ENCODE data around the gene CHRM4.
A peak's percentile ranks its signal among the peaks of the same experiment; 100 is the strongest.
"Not testable (repeated sequence)": the region's sequence is repeated elsewhere in the genome, so short reads cannot be mapped to it uniquely, and the experiment has no call there.

The CHRM4 gene

DNA sequence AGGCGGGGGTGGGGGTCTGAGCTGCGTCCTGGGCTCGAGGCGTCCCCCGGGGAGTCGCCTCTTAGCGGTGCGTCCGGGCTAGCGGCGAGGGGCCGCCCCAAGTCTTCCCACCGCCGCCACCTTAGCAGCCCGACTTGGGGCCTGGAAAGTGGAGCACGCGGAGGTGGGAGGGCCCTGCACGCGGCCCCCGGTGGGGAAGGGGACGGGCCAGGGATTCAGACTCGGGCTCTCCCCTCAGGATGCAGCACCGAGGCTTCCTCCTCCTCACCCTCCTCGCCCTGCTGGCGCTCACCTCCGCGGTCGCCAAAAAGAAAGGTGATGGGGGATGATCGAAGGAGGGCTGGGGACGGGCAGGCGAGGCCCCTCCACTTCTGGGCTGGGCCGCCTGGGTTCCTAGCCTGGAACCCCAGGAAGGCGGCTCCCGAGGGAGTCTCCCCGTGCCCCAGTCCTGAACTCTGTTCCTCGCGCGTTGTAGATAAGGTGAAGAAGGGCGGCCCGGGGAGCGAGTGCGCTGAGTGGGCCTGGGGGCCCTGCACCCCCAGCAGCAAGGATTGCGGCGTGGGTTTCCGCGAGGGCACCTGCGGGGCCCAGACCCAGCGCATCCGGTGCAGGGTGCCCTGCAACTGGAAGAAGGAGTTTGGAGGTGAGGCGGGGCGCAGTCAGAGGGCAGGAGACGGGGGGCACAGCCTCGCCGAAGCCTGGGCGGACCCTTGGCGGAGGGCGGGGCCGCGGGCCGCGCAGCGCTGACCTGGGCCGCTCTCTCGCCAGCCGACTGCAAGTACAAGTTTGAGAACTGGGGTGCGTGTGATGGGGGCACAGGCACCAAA lies 9.5 kb downstream of the CHRM4 start:
- DNase-seq (ENCODE audit: low spot score), result no peak

DNA sequence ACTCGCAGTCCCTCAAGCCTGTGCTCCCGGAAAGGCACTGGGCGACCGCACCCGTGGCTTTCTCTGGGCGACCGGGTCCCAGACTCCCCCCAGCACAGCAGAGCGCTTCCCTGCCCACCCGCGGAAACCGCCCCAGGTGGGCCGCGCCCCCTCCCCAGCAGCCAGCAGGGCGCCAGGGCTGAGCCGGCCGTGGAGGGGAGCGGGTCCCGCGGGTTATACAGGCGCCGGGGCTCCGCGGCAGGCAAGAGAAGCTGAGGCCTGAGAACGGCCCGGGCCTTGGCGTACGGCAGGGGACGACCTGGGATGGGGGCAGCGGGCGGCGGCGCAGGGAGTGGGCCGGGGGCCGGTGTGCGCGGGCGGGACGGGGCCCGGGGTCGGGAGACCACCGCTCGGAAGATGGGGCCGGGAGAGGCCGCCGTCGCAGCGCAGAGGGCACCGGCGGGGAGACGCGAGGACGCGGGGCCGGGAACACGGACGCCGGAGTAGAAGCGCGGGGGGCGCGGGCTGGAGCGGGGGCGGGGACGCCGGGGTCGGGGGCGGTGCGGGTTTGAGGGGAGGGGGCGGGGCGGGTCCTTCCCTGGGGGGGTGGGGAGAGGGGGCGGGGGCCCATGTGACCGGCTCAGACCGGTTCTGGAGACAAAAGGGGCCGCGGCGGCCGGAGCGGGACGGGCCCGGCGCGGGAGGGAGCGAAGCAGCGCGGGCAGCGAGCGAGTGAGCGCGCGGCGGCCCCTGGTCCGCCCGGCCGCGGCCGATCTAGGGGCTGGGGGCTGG lies 10.3 kb downstream of the CHRM4 start, which contains the start of gene MDK:
Gene MDK, plus strand, starts transcription at position 622 of the 771 bp plus-strand sequence. CDS start 389 bp downstream, outside the sequence.
- no peak for DNase-seq (ENCODE audit: low spot score)

- no peak for DNase-seq (ENCODE audit: low spot score)
Measured at GRCh38 chr11:46380340-46381047, 11.1 kb downstream of the CHRM4 start.

DNA sequence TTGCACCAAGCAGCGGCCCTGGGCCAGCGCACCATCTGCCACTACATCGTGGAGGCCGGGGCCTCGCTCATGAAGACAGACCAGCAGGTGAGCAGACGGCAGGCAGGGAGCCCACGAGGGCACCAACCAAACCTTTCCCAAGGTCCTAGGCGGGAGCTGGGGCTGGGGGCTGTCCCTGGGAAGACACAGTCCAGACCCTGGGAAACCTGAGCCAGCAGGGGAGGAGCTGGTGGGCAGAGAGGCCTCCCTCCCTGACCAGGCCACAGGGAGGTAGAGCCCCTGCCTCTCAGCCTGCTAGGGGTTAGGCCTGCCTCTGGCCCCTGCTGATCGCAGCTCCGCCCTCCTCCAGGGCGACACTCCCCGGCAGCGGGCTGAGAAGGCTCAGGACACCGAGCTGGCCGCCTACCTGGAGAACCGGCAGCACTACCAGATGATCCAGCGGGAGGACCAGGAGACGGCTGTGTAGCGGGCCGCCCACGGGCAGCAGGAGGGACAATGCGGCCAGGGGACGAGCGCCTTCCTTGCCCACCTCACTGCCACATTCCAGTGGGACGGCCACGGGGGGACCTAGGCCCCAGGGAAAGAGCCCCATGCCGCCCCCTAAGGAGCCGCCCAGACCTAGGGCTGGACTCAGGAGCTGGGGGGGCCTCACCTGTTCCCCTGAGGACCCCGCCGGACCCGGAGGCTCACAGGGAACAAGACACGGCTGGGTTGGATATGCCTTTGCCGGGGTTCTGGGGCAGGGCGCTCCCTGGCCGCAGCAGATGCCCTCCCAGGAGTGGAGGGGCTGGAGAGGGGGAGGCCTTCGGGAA lies 11.9 kb downstream of the CHRM4 start:
- DNase-seq (ENCODE audit: low spot score), result peak; percentile 54

GRCh38 chr11:46378811-46379481 lies 12.6 kb downstream of the CHRM4 start:
- no peak for DNase-seq (ENCODE audit: low spot score)

DNA sequence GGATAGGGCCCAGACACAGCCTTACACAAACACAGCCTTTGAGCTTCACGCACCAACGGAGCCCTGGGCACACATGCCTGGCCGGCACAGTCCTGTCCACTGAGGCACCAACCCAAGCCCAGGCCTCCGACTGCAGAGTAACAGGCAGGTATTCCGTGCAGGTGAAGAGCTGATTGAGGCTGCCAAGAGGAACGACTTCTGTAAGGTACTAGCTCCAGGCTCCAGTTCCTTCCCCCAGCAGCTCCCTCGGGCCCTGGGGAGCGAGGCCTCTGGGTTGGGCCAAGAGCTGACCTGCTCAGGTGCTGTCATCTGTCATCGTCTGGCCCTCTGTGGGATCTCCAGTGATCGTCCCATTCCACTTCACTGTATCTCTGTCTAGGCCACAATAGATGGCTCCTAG lies 13.3 kb downstream of the CHRM4 start:
- DNase-seq (ENCODE audit: low spot score), result no peak

- DNase-seq (ENCODE audit: low spot score), result no peak
Measured at GRCh38 chr11:46377831-46378230, 13.7 kb downstream of the CHRM4 start.

- DNase-seq (ENCODE audit: low spot score), result no peak
Measured at GRCh38 chr11:46377290-46377689, 14.3 kb downstream of the CHRM4 start.

DNA sequence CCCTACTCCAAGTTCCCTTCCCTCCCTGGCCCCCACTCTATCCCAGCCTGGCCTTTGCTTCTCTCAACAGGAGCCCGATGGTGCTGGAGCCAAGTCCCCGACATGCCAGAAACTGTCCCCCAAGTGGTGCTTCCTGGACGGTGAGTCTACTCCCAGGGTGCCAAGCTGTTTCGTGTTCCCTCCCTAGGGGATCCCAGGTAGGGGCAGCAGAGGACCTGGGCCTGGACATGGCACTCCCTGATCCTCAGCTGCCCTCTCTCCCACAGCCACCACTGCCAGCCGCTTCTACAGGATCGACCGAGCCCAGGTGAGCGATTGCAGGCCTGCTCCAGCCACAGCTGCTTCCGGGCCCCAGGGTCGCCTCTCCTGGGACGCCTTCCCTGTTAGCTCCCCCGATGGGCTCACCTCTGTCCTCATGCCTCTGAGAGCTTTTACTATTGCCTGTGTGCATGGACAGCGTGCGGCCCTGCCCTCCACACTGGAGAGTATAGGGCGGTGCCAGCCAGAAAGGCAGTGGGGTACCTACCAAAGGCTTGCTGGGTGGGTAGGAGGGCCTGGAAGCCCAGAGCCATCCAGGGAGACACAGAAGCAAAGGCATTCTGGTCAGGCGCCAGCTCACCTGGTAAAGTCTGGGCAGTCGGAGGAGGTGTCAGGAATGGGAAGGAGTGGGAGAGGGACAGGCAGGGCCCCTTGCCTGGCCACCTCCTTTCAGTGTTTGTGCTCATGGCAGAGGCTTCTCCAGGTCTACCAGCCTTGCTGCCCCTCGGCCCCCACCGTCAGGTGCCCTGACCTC lies 15.1 kb downstream of the CHRM4 start:
- no peak for DNase-seq (ENCODE audit: low spot score)

GRCh38 chr11:46375392-46376101 lies 16.0 kb downstream of the CHRM4 start:
- DNase-seq (ENCODE audit: low spot score), result no peak

GRCh38 chr11:46374815-46375214 lies 16.8 kb downstream of the CHRM4 start:
- DNase-seq (ENCODE audit: low spot score), result no peak

DNA sequence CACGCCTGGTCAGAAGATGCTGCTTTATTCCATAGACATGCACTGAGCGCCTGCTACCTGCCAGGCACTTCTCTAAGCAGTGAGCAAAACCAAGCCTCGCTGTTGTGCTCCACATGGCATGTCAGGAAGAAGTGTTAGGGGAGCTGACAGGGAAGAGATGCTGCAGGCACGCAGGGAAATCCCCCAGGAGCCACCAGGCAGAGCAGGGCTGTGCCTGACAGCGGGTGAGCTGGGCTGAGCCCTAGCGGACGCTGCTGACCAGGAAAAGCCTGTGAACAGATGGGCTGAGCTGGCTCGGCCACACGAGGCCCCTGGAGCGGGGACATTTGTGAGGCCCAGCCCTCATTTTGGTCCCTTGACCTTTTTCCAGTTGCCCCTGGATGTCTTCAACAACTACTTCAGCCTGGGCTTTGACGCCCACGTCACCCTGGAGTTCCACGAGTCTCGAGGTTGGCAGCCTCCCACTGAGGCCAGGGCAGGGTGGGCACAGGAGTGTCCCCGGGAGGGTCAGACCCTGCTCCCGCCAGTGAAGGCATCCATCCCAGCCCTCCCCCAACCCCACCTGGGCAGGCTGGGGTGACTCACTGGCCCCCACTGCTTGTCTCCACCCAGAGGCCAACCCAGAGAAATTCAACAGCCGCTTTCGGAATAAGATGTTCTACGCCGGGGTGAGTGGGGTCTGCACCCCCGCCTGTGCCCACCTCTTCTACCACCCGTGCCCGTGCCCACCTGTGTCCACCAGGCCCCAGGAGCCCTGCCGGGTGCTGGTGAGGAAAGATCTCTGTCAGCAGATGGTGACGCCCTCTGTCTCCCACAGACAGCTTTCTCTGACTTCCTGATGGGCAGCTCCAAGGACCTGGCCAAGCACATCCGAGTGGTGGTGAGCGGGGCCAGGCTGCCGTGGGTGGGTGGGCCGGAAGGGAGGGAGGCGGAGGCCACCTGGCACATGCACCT lies 17.5 kb downstream of the CHRM4 start:
- peak; percentile 51 for DNase-seq (ENCODE audit: low spot score)

GRCh38 chr11:46372501-46372900 lies 19.1 kb downstream of the CHRM4 start:
- DNase-seq (ENCODE audit: low spot score), result not testable (repeated sequence)

- no peak for DNase-seq (ENCODE audit: low spot score)
Measured at GRCh38 chr11:46372086-46372485, 19.5 kb downstream of the CHRM4 start.

GRCh38 chr11:46371262-46371661 lies 20.3 kb downstream of the CHRM4 start:
- DNase-seq (ENCODE audit: low spot score), result not testable (repeated sequence)

- no peak for DNase-seq (ENCODE audit: low spot score)
Measured at GRCh38 chr11:46370253-46370652, 21.3 kb downstream of the CHRM4 start.

DNA sequence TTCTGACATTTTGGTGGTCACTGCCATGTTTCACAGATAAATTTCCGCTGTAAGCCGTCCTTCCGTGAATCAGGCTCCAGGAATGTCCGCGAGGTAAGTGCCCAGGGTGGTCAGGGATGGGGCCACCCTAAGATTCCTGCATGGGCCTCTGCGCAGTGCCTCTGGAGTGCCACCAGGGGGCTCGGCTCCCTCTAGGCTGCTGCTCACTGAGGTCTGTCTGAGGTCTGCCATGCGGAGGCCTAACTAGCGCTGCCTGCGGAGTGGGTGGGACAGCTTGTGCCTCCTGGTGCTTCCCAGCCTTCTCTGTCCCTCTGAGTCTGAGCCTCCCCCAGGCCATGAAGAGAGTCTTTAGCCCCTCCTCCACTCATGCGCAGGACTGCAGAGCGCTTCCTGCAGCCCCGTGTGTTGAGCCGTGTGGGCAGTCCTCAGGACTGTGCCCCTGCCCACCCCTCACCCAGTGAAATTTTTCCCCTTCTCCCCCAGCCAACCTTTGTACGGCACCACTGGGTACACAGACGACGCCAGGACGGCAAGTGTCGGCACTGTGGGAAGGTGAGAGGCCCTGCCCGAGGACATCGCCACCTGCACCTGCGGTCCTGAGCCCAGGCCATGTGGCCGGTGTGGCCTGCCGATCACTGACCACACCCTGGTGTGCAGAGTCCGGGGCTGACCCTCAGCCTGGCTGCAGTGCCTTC lies 22.0 kb downstream of the CHRM4 start:
- no peak for DNase-seq (ENCODE audit: low spot score)

DNA sequence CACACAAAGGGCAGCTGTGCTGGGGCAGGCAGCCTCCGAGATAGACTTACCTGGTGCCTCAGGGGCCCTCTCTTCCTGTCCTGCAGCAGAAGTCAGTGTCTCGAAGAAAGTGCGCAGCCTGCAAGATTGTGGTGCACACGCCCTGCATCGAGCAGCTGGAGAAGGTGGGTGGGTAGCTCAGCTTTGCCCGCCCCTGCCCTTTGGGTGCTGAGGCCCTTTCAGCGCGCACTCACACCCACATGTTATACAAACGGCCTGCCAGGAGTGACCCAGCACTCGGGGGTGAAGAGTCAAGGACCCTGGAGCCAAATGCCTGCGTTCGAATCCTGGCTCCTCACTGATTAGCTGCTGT lies 23.7 kb downstream of the CHRM4 start:
- no peak for DNase-seq (ENCODE audit: low spot score)
